ENCODE data around the gene DEFB123.

Gene DEFB123

GRCh38 chr20:31485450-31486339 lies 45.3 kb downstream of the DEFB123 start:
- H3K27me3 Mint-ChIP-seq, result peaks cover 20% of the 10 kb centered on the region
- no peak overlapping the region for H3K4me3 Mint-ChIP-seq
- H3K27ac Mint-ChIP-seq, result no peak overlapping the region
- no peaks in the 10 kb centered on the region for H3K36me3 Mint-ChIP-seq
- peaks cover 6% of the 10 kb centered on the region for H3K4me1 Mint-ChIP-seq (ENCODE audit: low read depth)
- H3K9me3 Mint-ChIP-seq (ENCODE audit: low read depth), result no peaks in the 10 kb centered on the region

DNA sequence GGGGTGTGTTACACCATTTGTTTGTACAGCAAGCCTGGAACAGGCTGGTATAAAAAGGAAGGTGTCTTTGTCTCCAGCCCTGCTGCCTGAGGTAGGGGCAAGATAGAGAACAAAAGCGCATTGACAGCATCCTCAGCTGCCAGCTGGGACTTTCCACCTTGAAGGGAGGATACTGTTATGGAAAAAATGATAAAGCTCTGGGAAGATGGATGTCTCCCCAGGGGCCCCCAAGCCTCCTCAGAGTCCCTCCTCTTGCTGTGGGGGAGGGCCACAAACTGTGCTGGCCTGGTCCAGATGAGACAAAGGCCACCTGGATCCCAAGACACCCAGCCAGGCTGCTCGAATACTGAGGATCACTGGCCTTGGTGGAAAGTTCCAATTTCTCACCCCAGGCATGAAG lies 47.7 kb downstream of the DEFB123 start:
- H3K9me3 Mint-ChIP-seq (ENCODE audit: low read depth), result no peaks in the 10 kb centered on the region
- no peak overlapping the region for H3K27ac Mint-ChIP-seq
- H3K4me3 Mint-ChIP-seq, result no peak overlapping the region
- H3K4me1 Mint-ChIP-seq (ENCODE audit: low read depth), result peaks cover 6% of the 10 kb centered on the region
- H3K36me3 Mint-ChIP-seq, result no peaks in the 10 kb centered on the region
- peaks cover 10% of the 10 kb centered on the region for H3K27me3 Mint-ChIP-seq

- Mint-ChIP-seq H3K27ac (no peak overlapping the region), H3K4me1 (ENCODE audit: low read depth) (peaks cover 6% of the 10 kb centered on the region), H3K9me3 (ENCODE audit: low read depth) (no peaks in the 10 kb centered on the region)
Observed at GRCh38 chr20:31489152-31489551, 48.7 kb downstream of the DEFB123 start.

GRCh38 chr20:31490752-31491151 lies 50.3 kb downstream of the DEFB123 start:
- no peaks in the 10 kb centered on the region for H3K36me3 Mint-ChIP-seq
- H3K4me3 Mint-ChIP-seq, result no peak overlapping the region
- peaks cover 3% of the 10 kb centered on the region for H3K27me3 Mint-ChIP-seq
- peaks cover 2% of the 10 kb centered on the region for H3K4me1 Mint-ChIP-seq (ENCODE audit: low read depth)
- no peak overlapping the region for H3K27ac Mint-ChIP-seq
- H3K9me3 Mint-ChIP-seq (ENCODE audit: low read depth), result no peaks in the 10 kb centered on the region

More at GRCh38 chr20:31489152-31489551, 48.7 kb downstream of the DEFB123 start:
- H3K36me3 Mint-ChIP-seq, result no peaks in the 10 kb centered on the region
- peaks cover 10% of the 10 kb centered on the region for H3K27me3 Mint-ChIP-seq
- H3K4me3 Mint-ChIP-seq, result no peak overlapping the region

DNA sequence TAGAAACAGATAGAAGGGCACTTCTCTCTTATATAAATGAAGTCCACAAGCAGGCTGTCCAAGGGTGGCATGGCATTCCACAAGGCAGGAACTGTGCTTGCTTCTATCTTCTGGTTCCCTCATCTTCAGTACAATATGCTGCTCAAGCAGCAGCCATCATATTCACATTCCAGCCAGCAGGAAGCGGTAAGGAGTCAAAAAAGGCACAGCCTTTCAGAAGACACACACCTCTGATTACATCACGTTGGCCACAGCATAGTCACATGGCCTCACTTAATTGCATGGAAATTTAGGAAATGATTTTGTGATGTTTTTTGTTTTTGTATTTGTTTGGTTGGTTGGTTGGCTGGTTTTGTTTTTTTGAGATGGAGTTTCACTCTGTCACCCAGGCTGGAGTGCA lies 53.7 kb downstream of the DEFB123 start:
- Mint-ChIP-seq H3K4me1 (ENCODE audit: low read depth) (no peaks in the 10 kb centered on the region), H3K27ac (no peak overlapping the region), H3K9me3 (ENCODE audit: low read depth) (no peaks in the 10 kb centered on the region), H3K27me3 (peaks cover 6% of the 10 kb centered on the region), H3K36me3 (no peaks in the 10 kb centered on the region), H3K4me3 (no peak overlapping the region)

- no peaks in the 10 kb centered on the region for H3K9me3 Mint-ChIP-seq (ENCODE audit: low read depth)
- H3K36me3 Mint-ChIP-seq, result no peaks in the 10 kb centered on the region
- H3K4me3 Mint-ChIP-seq, result no peak overlapping the region
- H3K27me3 Mint-ChIP-seq, result peaks cover 6% of the 10 kb centered on the region
- no peak overlapping the region for H3K27ac Mint-ChIP-seq
- no peaks in the 10 kb centered on the region for H3K4me1 Mint-ChIP-seq (ENCODE audit: low read depth)
Observed at GRCh38 chr20:31496761-31497295, 56.4 kb downstream of the DEFB123 start.

- peaks cover 6% of the 10 kb centered on the region for H3K27me3 Mint-ChIP-seq
- H3K4me1 Mint-ChIP-seq (ENCODE audit: low read depth), result no peaks in the 10 kb centered on the region
- H3K36me3 Mint-ChIP-seq, result no peaks in the 10 kb centered on the region
Observed at GRCh38 chr20:31497838-31498540, 57.6 kb downstream of the DEFB123 start.

More at GRCh38 chr20:31497838-31498540, 57.6 kb downstream of the DEFB123 start:
- Mint-ChIP-seq H3K9me3 (ENCODE audit: low read depth) (no peaks in the 10 kb centered on the region), H3K4me3 (no peak overlapping the region), H3K27ac (no peak overlapping the region)
